Adrenal gland (tissue), 5 donors: ENCODE data around the gene SCFD2.

ENCODE experiments used
- CTCF ChIP-seq, 6 experiments: fragments of 450-650 bp in 4 of 6; fragments of 200-600 bp in 2 of 6; sonication (generic) in 1 of 6; IDR thresholded peaks; 1 replicate in 5 of 6; 2 replicates in 1 of 6; pipeline versions ENCODE4 v1.5.1 to v1.8.0; 2016 to 2021; ENCODE audit warnings: antibody characterized with exemption in 6 of 6, mild to moderate bottlenecking in 2 of 6, moderate library complexity in 1 of 6
- POLR2A ChIP-seq, 2 donors: fragments of 450-650 bp; IDR thresholded peaks; one replicate each; pipeline ENCODE4 v1.6.1; 2017; ENCODE audit warnings: antibody characterized with exemption in 2 of 2, mild to moderate bottlenecking in 2 of 2, moderate library complexity in 1 of 2
- donor health status: DM: no; HTN: no; CAD: no.

- TF ChIP-seq CTCF (IDR thresholded peaks at IDR 0.05) (no peak), POLR2A (IDR thresholded peaks at IDR 0.05) (no peak)
These were observed 382.9 kb downstream of the SCFD2 start for GRCh38 chr4:52982946-52983340.
